ENCODE data around the gene HLCS.

Gene HLCS

DNA sequence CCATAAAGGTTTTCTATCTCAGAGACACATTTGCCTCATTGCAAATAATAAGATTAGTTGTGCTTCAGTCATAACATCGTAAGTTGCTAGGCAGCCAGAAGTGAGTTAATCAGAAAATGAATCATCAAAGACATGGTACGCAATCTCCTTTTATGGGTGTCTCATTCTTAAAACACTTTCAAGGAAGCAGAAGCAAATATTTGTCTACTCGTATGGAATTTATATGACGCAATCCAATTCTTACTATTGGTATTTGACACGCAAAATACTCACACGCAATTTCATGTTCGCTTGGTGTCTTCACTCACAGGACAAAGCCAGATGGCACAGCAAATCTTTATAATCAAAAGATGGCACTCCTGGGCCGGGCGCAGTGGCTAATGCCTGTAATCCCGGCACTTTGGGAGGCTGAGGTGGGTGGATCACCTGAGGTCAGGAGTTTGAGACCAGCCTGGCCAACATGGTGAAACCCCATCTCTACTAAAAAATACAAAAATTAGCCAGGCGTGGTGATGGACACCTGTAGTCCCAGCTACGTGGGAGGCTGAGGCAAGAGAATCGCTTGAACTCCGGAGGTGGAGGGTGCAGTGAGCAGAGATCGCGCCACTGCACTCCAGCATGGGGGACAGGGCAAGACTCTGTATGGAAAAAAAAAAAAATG, 56.4 kb downstream of the HLCS start (continued):
- TF ChIP-seq GLI4 (tag by site-specific recombination; IDR thresholded peaks at IDR 0.05), result no peak
- TF ChIP-seq ZEB2 (tag by site-specific recombination; IDR thresholded peaks at IDR 0.05), result peak; percentile 99
- peak; percentile 38; the same call in 1 of the 2 replicates for TF ChIP-seq ZNF394 (tag by site-specific recombination; IDR thresholded peaks at IDR 0.05; ENCODE audit: borderline replicate concordance)
- peak; percentile 79 for TF ChIP-seq SP7 (tag by site-specific recombination; IDR thresholded peaks at IDR 0.05)
- peak; percentile 70 for TF ChIP-seq EGR2 (tag by site-specific recombination; IDR thresholded peaks at IDR 0.05; ENCODE audit: low read depth)
- TF ChIP-seq BCL11A (tag by site-specific recombination; IDR thresholded peaks at IDR 0.05; ENCODE audit: low read depth), result 0 out of 2 replicates have a peak, but pooled peaks have one; percentile 56
- no peak for TF ChIP-seq ZNF610 (tag by site-specific recombination; IDR thresholded peaks at IDR 0.05; ENCODE audit: borderline replicate concordance)
- TF ChIP-seq ZNF324 (tag by site-specific recombination; IDR thresholded peaks at IDR 0.05), result peak; percentile 90
- peak; percentile 97 for TF ChIP-seq ZNF639 (tag by site-specific recombination; IDR thresholded peaks at IDR 0.05)
- peak; percentile 33; the same call in 1 of the 2 replicates for TF ChIP-seq ZBTB1 (tag by site-specific recombination; IDR thresholded peaks at IDR 0.05)
- 0 out of 2 replicates have a peak, but pooled peaks have one; percentile 10 for TF ChIP-seq ZNF2 (tag by site-specific recombination; IDR thresholded peaks at IDR 0.05)
- TF ChIP-seq, protein P1, sequence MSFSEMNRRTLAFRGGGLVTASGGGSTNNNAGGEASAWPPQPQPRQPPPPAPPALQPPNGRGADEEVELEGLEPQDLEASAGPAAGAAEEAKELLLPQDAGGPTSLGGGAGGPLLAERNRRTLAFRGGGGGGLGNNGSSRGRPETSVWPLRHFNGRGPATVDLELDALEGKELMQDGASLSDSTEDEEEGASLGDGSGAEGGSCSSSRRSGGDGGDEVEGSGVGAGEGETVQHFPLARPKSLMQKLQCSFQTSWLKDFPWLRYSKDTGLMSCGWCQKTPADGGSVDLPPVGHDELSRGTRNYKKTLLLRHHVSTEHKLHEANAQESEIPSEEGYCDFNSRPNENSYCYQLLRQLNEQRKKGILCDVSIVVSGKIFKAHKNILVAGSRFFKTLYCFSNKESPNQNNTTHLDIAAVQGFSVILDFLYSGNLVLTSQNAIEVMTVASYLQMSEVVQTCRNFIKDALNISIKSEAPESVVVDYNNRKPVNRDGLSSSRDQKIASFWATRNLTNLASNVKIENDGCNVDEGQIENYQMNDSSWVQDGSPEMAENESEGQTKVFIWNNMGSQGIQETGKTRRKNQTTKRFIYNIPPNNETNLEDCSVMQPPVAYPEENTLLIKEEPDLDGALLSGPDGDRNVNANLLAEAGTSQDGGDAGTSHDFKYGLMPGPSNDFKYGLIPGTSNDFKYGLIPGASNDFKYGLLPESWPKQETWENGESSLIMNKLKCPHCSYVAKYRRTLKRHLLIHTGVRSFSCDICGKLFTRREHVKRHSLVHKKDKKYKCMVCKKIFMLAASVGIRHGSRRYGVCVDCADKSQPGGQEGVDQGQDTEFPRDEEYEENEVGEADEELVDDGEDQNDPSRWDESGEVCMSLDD (tag by site-specific recombination; IDR thresholded peaks at IDR 0.05), result 0 out of 2 replicates have a peak, but pooled peaks have one; percentile 21
- TF ChIP-seq, protein P2, sequence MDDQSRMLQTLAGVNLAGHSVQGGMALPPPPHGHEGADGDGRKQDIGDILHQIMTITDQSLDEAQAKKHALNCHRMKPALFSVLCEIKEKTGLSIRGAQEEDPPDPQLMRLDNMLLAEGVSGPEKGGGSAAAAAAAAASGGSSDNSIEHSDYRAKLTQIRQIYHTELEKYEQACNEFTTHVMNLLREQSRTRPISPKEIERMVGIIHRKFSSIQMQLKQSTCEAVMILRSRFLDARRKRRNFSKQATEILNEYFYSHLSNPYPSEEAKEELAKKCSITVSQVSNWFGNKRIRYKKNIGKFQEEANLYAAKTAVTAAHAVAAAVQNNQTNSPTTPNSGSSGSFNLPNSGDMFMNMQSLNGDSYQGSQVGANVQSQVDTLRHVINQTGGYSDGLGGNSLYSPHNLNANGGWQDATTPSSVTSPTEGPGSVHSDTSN (CRISPR knock-in tag; IDR thresholded peaks at IDR 0.05), result no peak
- peak; percentile 56; the same call in 1 of the 2 replicates for TF ChIP-seq ZBTB17 (tag by site-specific recombination; IDR thresholded peaks at IDR 0.05)
- TF ChIP-seq ZSCAN5A (tag by site-specific recombination; IDR thresholded peaks at IDR 0.05), result 0 out of 2 replicates have a peak, but pooled peaks have one; percentile 46
- TF ChIP-seq ZFHX2 (tag by site-specific recombination; conservative IDR thresholded peaks at IDR 0.05), result peak; percentile 86
- TF ChIP-seq BCL6B (tag by site-specific recombination; IDR thresholded peaks at IDR 0.05), result peak; percentile 89
- TF ChIP-seq PRDM1 (tag by site-specific recombination; IDR thresholded peaks at IDR 0.05), result peak; percentile 81
- peak; percentile 76; the same call in 1 of the 2 replicates for TF ChIP-seq ZFP37 (tag by site-specific recombination; IDR thresholded peaks at IDR 0.05)
- TF ChIP-seq ZSCAN23 (tag by site-specific recombination; IDR thresholded peaks at IDR 0.05), result peak; percentile 60
- TF ChIP-seq TCF7L2 (IDR thresholded peaks at IDR 0.05; ENCODE audit: borderline replicate concordance, low read depth, low read length), result peak; percentile 58; the same call in 1 of the 2 replicates
- TF ChIP-seq ZNF121 (tag by site-specific recombination; IDR thresholded peaks at IDR 0.05), result no peak
- TF ChIP-seq ZNF37A (tag by site-specific recombination; IDR thresholded peaks at IDR 0.05), result no peak
- peak; percentile 68 for TF ChIP-seq KLF8 (tag by site-specific recombination; IDR thresholded peaks at IDR 0.05)
- TF ChIP-seq, protein P3, sequence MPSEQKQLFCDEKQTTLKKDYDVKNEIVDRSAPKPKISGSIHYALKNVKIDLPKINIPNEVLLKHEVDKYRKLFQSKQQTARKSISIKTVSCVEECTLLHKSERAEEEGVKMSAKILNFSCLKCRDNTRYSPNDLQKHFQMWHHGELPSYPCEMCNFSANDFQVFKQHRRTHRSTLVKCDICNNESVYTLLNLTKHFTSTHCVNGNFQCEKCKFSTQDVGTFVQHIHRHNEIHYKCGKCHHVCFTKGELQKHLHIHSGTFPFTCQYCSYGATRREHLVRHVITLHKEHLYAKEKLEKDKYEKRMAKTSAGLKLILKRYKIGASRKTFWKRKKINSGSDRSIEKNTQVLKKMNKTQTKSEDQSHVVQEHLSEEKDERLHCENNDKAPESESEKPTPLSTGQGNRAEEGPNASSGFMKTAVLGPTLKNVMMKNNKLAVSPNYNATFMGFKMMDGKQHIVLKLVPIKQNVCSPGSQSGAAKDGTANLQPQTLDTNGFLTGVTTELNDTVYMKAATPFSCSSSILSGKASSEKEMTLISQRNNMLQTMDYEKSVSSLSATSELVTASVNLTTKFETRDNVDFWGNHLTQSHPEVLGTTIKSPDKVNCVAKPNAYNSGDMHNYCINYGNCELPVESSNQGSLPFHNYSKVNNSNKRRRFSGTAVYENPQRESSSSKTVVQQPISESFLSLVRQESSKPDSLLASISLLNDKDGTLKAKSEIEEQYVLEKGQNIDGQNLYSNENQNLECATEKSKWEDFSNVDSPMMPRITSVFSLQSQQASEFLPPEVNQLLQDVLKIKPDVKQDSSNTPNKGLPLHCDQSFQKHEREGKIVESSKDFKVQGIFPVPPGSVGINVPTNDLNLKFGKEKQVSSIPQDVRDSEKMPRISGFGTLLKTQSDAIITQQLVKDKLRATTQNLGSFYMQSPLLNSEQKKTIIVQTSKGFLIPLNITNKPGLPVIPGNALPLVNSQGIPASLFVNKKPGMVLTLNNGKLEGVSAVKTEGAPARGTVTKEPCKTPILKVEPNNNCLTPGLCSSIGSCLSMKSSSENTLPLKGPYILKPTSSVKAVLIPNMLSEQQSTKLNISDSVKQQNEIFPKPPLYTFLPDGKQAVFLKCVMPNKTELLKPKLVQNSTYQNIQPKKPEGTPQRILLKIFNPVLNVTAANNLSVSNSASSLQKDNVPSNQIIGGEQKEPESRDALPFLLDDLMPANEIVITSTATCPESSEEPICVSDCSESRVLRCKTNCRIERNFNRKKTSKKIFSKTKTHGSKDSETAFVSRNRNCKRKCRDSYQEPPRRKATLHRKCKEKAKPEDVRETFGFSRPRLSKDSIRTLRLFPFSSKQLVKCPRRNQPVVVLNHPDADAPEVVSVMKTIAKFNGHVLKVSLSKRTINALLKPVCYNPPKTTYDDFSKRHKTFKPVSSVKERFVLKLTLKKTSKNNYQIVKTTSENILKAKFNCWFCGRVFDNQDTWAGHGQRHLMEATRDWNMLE (tag by site-specific recombination; conservative IDR thresholded peaks at IDR 0.05; ENCODE audit: low read depth), result 0 out of 2 replicates have a peak, but pooled peaks have one; percentile 18
